Astrocyte (in vitro differentiated cells and primary cell): ENCODE data around the gene ZMYND8. TPM values are rescaled to one million over a fixed set of nuclear protein-coding genes. Genes with fewer than 3 reads are reported as not detected.

Source experiments
- DNase-seq: peaks from one replicate; pipeline ENCODE4 v3.0.0-alpha.2; 2010; ENCODE audit warnings: low read depth
- FAIRE-seq: peaks from 2 replicates; lab custom pipeline; 2011; peaks lifted over from hg19 to GRCh38; lab: Jason Lieb, UNC
- H2AFZ ChIP-seq: 2 replicates; pipeline ENCODE4 v1.6.0; 2012; ENCODE audit warnings: low read depth, low read length, inconsistent platforms
- H3K27ac ChIP-seq: 2 replicates; pipeline ENCODE4 v1.5.1; 2011; ENCODE audit warnings: low read depth, low read length, inconsistent platforms
- H3K27me3 ChIP-seq: 2 replicates; pipeline ENCODE4 v1.6.0; 2011; ENCODE audit warnings: low read length, inconsistent platforms; ENCODE audit not compliant: insufficient read depth
- H3K36me3 ChIP-seq: 2 replicates; pipeline ENCODE4 v1.5.1; 2011; ENCODE audit warnings: low read length, inconsistent platforms; ENCODE audit not compliant: insufficient read depth
- H3K4me1 ChIP-seq: 2 replicates; pipeline ENCODE4 v1.5.1; 2011; ENCODE audit warnings: low read length, inconsistent platforms; ENCODE audit not compliant: insufficient read depth
- H3K4me2 ChIP-seq: 2 replicates; pipeline ENCODE4 v1.6.0; 2012; ENCODE audit warnings: low read length, inconsistent platforms
- H3K4me3 ChIP-seq: 2 replicates; pipeline ENCODE4 v1.5.1; 2011; ENCODE audit warnings: low read depth, mild to moderate bottlenecking, low read length, inconsistent platforms; ENCODE audit not compliant: insufficient read depth
- H3K79me2 ChIP-seq: 2 replicates; pipeline ENCODE4 v1.6.0; 2012; ENCODE audit warnings: mild to moderate bottlenecking, low read length, inconsistent platforms; ENCODE audit not compliant: insufficient read depth
- H3K9ac ChIP-seq: 2 replicates; pipeline ENCODE4 v1.6.0; 2012; ENCODE audit warnings: mild to moderate bottlenecking, low read length, inconsistent platforms
- H3K9me3 ChIP-seq: 2 replicates; pipeline ENCODE4 v1.5.1; 2012; ENCODE audit warnings: low read depth, mild to moderate bottlenecking, low read length, inconsistent platforms; ENCODE audit not compliant: insufficient read depth
- H4K20me1 ChIP-seq: 2 replicates; pipeline ENCODE4 v1.6.0; 2012; ENCODE audit warnings: low read length, inconsistent platforms; ENCODE audit not compliant: insufficient read depth
- H3K27ac Mint-ChIP-seq: one replicate; pipeline ENCODE4 v1.8.0; 2021; ENCODE audit warnings: mild to moderate bottlenecking, mixed read lengths; ENCODE audit not compliant: unreplicated experiment
- H3K27me3 Mint-ChIP-seq: one replicate; pipeline ENCODE4 v1.8.0; 2021; ENCODE audit warnings: low read depth, mixed read lengths; ENCODE audit not compliant: unreplicated experiment
- H3K36me3 Mint-ChIP-seq: one replicate; pipeline ENCODE4 v1.8.0; 2021; ENCODE audit warnings: low read depth, mixed read lengths; ENCODE audit not compliant: unreplicated experiment
- H3K4me1 Mint-ChIP-seq: one replicate; pipeline ENCODE4 v1.8.0; 2021; ENCODE audit warnings: low read depth, mixed read lengths; ENCODE audit not compliant: unreplicated experiment
- H3K4me3 Mint-ChIP-seq: one replicate; pipeline ENCODE4 v1.8.0; 2021; ENCODE audit warnings: mild to moderate bottlenecking, moderate library complexity, mixed read lengths; ENCODE audit not compliant: unreplicated experiment
- H3K9me3 Mint-ChIP-seq: one replicate; pipeline ENCODE4 v1.8.0; 2021; ENCODE audit warnings: mild to moderate bottlenecking, mixed read lengths; ENCODE audit not compliant: unreplicated experiment
- CTCF ChIP-seq: IDR thresholded peaks from 2 replicates; pipeline ENCODE4 v1.5.1; 2011; ENCODE audit warnings: low read depth, mild to moderate bottlenecking, inconsistent platforms, low read length, moderate library complexity; ENCODE audit not compliant: insufficient read depth
- EZH2 ChIP-seq: IDR thresholded peaks from 2 replicates; pipeline ENCODE4 v1.6.1; 2012; ENCODE audit warnings: mild to moderate bottlenecking, low read length, inconsistent platforms; ENCODE audit not compliant: insufficient read depth
- total RNA-seq: library from RNA; stranded (reverse); gene quantifications from 2 replicates; pipeline ENCODE4 v1.2.1, GENCODE V29; 2021

The ZMYND8 gene
- total RNA-seq, 1 donor from 2014 or later, result 45.8 TPM

- peak; percentile 54 for DNase-seq
- H3K4me2 ChIP-seq, result peak overlapping the region; percentile 80
Measured at GRCh38 chr20:47352332-47353238, 3.9 kb downstream of the ZMYND8 start.

GRCh38 chr20:47351643-47352331 lies 4.7 kb downstream of the ZMYND8 start:
- peaks cover 93% of the 10 kb centered on the region for H3K4me1 ChIP-seq
- H3K4me3 ChIP-seq, result peak overlapping the region; percentile 41
- peaks cover 44% of the 10 kb centered on the region for H3K4me1 Mint-ChIP-seq
- H3K9ac ChIP-seq, result peak overlapping the region; percentile 86
- H3K4me2 ChIP-seq, result peak overlapping the region; percentile 80
- H3K27ac ChIP-seq, result peak overlapping the region; percentile 95
- no peaks in the 10 kb centered on the region for H3K36me3 ChIP-seq
- no peaks in the 10 kb centered on the region for H3K9me3 Mint-ChIP-seq
- peaks cover 2% of the 10 kb centered on the region for H3K36me3 Mint-ChIP-seq
- no peaks in the 10 kb centered on the region for H4K20me1 ChIP-seq
- peak overlapping the region; percentile 65 for H2AFZ ChIP-seq
- H3K27me3 Mint-ChIP-seq, result no peaks in the 10 kb centered on the region
- no peaks in the 10 kb centered on the region for H3K9me3 ChIP-seq
- H3K27ac Mint-ChIP-seq, result peak overlapping the region; percentile 79
- peaks cover 89% of the 10 kb centered on the region for H3K79me2 ChIP-seq
- no peak for FAIRE-seq
- TF ChIP-seq EZH2, result no peak
- no peak for TF ChIP-seq CTCF
- H3K27me3 ChIP-seq, result no peaks in the 10 kb centered on the region
- H3K4me3 Mint-ChIP-seq, result no peak overlapping the region
- DNase-seq, result no peak

More at GRCh38 chr20:47352332-47353238, 3.9 kb downstream of the ZMYND8 start:
- Mint-ChIP-seq H3K27ac (peak overlapping the region; percentile 82), H3K36me3 (no peaks in the 10 kb centered on the region), H3K27me3 (no peaks in the 10 kb centered on the region), H3K4me3 (no peak overlapping the region), H3K4me1 (peaks cover 50% of the 10 kb centered on the region), H3K9me3 (no peaks in the 10 kb centered on the region)
- peak overlapping the region; percentile 95 for H3K27ac ChIP-seq
- peaks cover 81% of the 10 kb centered on the region for H3K79me2 ChIP-seq
- TF ChIP-seq EZH2, result no peak
- no peak for TF ChIP-seq CTCF
- peak overlapping the region; percentile 39 for H2AFZ ChIP-seq
- peak overlapping the region; percentile 41 for H3K4me3 ChIP-seq
- H3K9me3 ChIP-seq, result no peaks in the 10 kb centered on the region
- FAIRE-seq, result no peak
- peak overlapping the region; percentile 86 for H3K9ac ChIP-seq
- no peaks in the 10 kb centered on the region for H4K20me1 ChIP-seq
- H3K27me3 ChIP-seq, result no peaks in the 10 kb centered on the region
- H3K4me1 ChIP-seq, result peaks cover 97% of the 10 kb centered on the region
- no peaks in the 10 kb centered on the region for H3K36me3 ChIP-seq
